GM18951 (cell line): ENCODE measurements around the gene RPGR.

Source experiments
- POLR2A ChIP-seq: IDR thresholded peaks from 4 replicates; pipeline ENCODE4 v1.6.1; 2011; ENCODE audit warnings: mild to moderate bottlenecking; ENCODE audit not compliant: insufficient read length, insufficient read depth; ENCODE audit errors: extremely low read depth
- in situ Hi-C: fragments of 300-500 bp; cut with MboI; formaldehyde crosslinking; loops from one replicate; pipeline ENCODE4 v1.12.0; 2022; ENCODE audit warnings: low sequenced_read_pairs, mixed read lengths, inconsistent platforms; ENCODE audit not compliant: unreplicated experiment

The RPGR gene

GRCh38 chrX:38311743-38312142 is 15.6 kb downstream of the RPGR start:
- no peak for TF ChIP-seq POLR2A
- in situ Hi-C loops, result no loop called here

- in situ Hi-C loops, result no loop called here
- no peak for TF ChIP-seq POLR2A
These were observed 21.3 kb downstream of the RPGR start for GRCh38 chrX:38305971-38306370.

GRCh38 chrX:38304010-38304409 is 23.3 kb downstream of the RPGR start:
- TF ChIP-seq POLR2A, result no peak
- in situ Hi-C loops, result no loop called here

DNA sequence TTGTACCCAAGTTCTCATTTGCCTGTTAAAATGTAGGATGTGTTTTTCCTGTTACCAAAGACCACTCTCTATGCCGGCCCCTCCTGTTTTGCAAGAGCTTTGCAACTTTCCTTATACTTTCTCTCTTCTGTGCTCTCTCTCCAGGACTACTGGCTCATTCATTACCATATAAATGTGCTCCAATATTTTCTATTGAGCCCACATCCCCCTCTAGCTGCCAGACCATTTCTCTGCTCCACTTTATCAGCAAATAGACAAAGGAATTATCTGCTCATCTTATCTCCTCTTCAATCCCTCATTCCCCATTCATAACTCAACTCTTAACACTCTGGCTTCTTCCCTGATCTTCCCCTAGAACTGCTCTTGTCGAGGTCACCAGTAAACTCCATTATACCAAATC is 33.6 kb downstream of the RPGR start:
- no peak for TF ChIP-seq POLR2A
- in situ Hi-C loops, result no loop called here

DNA sequence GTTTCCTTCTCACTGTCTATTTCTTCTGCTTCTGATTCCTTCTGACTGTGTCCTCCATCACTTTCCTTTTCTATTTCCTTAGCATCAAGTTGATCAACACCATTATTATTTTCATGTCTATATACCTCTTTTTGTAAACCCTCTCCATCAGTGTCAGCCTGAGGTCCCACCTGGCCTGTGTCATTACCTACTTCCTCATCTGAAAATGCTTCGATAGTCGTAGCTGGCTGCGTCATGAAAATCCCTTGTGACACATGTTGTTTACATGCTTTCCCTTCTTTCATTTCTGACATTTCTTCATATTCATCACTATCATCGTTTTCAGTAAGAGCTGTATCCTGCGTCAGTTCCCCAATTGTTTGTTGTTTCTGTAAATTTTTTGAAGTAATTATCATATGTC is 39.6 kb downstream of the RPGR start:
- TF ChIP-seq POLR2A, result no peak
- in situ Hi-C loops, result no loop called here

DNA sequence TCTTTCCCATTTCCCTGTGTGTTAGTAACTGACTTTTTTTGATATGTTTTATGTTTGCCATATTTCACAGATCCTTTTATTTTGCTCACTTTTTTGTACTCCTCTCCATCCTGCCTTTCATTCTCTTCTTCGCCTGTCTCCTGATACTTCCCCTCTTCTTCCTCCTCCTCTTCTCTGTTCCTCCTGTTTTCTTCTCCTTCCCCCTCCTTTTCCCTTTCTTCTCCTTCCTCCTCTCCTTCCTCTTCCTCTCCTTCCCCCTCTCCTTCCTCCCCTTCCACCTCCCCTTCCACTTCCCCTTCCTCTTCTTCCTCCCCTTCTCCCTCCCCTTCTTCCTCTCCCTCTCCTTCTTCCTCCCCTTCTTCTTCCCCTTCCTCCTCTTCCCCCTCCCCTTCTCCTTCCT is 41.7 kb downstream of the RPGR start:
- in situ Hi-C loops, result no loop called here
- TF ChIP-seq POLR2A, result no peak

DNA sequence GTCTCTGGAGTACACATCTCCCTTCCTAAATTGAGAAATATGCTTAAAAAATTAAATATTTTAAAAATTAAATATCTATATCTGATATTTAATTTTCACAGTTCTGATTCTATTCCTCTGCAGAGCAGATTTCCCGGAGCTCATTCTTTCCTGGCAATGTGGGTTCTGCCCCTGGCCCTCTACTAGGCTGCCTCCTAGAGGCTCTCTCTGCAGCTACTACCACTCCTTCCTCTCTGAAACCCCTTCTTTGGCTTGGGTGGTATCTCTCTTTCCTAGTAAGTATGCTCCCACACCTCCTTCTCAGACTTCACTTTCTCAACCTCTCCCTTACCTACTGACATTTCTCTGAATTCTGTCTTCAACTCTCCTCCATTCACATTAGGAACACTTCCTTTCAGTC is 45.3 kb downstream of the RPGR start:
- in situ Hi-C loops, result no loop called here
- TF ChIP-seq POLR2A, result no peak

GRCh38 chrX:38279188-38279587 is 48.1 kb downstream of the RPGR start:
- TF ChIP-seq POLR2A, result no peak
- in situ Hi-C loops, result no loop called here

DNA sequence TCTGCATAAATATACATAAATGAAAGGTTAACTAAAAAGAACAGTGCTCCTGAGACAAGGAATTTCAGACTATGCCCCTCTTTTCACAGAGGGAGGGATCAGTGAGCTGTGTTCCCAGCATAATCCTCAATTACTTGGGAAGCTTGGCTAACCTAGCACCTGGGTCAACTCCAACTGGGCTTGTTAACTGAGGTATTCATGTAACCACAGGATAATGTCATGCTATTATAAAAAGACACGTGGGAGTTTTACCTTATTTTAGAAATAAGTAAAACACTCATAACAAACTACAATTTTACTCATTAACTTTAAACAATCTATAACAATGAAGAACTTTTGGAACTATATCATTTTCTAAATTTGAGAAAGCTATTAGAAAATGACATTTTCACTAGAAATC is 48.6 kb downstream of the RPGR start:
- no peak for TF ChIP-seq POLR2A
- in situ Hi-C loops, result no loop called here

- no peak for TF ChIP-seq POLR2A
- in situ Hi-C loops, result no loop called here
These were observed 49.5 kb downstream of the RPGR start for GRCh38 chrX:38277802-38278201.

- no peak for TF ChIP-seq POLR2A
- in situ Hi-C loops, result no loop called here
These were observed 50.2 kb downstream of the RPGR start for GRCh38 chrX:38277136-38277535.

- in situ Hi-C loops, result no loop called here
These were observed 51.2 kb downstream of the RPGR start for GRCh38 chrX:38276089-38276488.

DNA sequence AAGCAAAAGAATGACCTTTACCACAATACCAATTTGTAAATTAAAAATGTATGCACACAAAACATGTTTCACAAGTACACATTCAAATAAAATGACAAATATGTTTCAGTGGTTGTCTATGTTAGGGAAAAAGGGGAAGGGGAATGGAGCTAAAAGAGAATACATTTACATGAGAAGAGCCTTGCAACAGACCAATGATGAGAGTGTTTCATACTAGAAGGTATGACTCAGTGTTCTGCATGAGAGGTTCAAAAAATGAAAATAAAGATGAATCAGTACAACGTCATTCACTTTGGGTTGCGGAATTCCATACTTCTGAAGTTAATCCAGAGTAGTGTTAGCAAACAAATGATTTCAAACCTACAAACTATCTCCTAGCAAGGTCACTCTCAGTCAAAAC is 51.7 kb downstream of the RPGR start:
- TF ChIP-seq POLR2A, result no peak
- in situ Hi-C loops, result no loop called here

More at GRCh38 chrX:38276089-38276488, 51.2 kb downstream of the RPGR start:
- no peak for TF ChIP-seq POLR2A

DNA sequence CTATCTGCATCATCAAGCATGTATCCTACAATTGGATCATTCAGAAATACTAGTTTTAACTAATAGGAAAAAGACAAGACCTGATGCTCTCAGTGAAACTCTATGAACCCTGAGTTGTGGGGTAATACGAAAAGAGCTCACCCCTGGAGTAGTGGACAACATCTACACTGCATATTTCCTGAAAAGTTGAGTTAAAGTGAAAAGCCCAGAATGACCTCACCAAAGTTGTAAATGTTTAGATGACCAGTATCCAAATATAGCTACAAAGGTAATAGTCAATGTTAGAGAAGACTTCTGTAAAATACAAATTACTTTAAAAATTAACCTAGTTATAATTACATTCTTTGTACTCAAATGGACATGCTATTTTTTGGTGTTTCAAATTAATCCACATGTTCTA is 53.9 kb downstream of the RPGR start:
- in situ Hi-C loops, result no loop called here
- TF ChIP-seq POLR2A, result no peak

DNA sequence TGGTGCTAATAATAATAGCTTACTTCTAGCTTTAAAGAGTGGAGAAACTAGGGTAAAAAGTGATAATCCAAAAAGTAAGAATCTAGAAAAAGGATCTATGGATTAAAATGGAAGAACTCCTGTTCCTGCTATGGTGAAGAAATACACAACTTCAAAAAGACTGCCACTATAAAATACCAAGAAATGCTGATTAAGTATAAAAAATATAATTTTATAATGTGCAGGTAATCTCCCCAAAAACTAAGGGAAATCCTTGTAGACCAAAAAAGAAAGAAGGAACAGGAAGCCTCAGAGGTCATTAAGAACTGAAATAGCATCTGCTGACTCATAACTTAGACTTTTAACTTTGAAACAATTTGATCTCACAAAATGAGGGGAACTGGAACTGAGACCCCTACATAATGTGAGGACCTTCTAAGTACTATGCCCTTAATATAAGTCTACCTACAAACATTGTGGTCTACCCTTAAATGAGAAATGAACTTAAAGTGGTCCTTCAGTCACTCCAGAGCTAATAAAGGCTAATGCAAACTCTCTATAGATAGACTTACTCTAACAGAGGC is 56.1 kb downstream of the RPGR start:
- in situ Hi-C loops, result no loop called here
- no peak for TF ChIP-seq POLR2A
